A549 (cell line): ENCODE results near the gene PLD5. TPM values are rescaled to one million over a fixed set of nuclear protein-coding genes. Genes with fewer than 3 reads are reported as not detected.
"Not testable (repeated sequence)": the region's sequence is repeated elsewhere in the genome, so short reads cannot be mapped to it uniquely, and the experiment has no call there.

Experiments used
- ATAC-seq, 2 experiments: fragments of 200-7000 bp in 1 of 2; fragments of >200 bp in 1 of 2; cut with Nextera tagmentation in 1 of 2; cut with Tn5 transposase in 1 of 2; 3 replicates each; pipeline versions ENCODE4 v1.8.0 to v1.9.1; 2018 to 2020; ENCODE audit warnings: mild to moderate bottlenecking in 1 of 2, moderate library complexity in 1 of 2
- CTCF ChIA-PET: fragments of 300-600 bp; sonication (Branson Sonifier 250); formaldehyde crosslinking; extraction: SDS; loops from one replicate; lab custom pipeline; 2021; ENCODE audit warnings: antibody characterized with exemption, inconsistent platforms; lab: Yijun Ruan, JAX
- POLR2A ChIA-PET: fragments of 350-600 bp; formaldehyde crosslinking; extraction: SDS; loops from one replicate; lab custom pipeline; 2021; ENCODE audit warnings: antibody characterized with exemption, inconsistent platforms; lab: Yijun Ruan, JAX
- DNase-seq, 2 experiments: peaks; one replicate each; pipeline versions ENCODE4 v3.0.0 to v3.0.0-alpha.2; 2011 to 2016; ENCODE audit warnings: low read depth in 1 of 2, low spot score in 1 of 2
- FAIRE-seq: peaks from 2 replicates; lab custom pipeline; 2011; peaks lifted over from hg19 to GRCh38; lab: Jason Lieb, UNC
- H3K27ac ChIP-seq, 2 experiments: fragments of >200 bp; sonication (Bioruptor Twin); formaldehyde crosslinking; 3 replicates each; pipeline ENCODE4 v1.5.1; 2016 to 2017
- H3K4me1 ChIP-seq: fragments of >200 bp; sonication (Bioruptor Twin); formaldehyde crosslinking; 3 replicates; pipeline ENCODE4 v1.6.1; 2016
- H3K4me2 ChIP-seq: fragments of >200 bp; sonication (Bioruptor Twin); formaldehyde crosslinking; 3 replicates; pipeline ENCODE4 v1.6.1; 2016
- H3K4me3 ChIP-seq: fragments of >200 bp; sonication (Bioruptor Twin); formaldehyde crosslinking; 3 replicates; pipeline ENCODE4 v1.5.1; 2016
- H3K9me3 ChIP-seq: fragments of >200 bp; sonication (Bioruptor Twin); formaldehyde crosslinking; 3 replicates; pipeline ENCODE4 v1.6.1; 2016
- CHD4 ChIP-seq: fragments of 200-600 bp; sonication (generic); IDR thresholded peaks from 2 replicates; pipeline ENCODE4 v1.6.1; 2016; ENCODE audit warnings: antibody characterized with exemption, mild to moderate bottlenecking, borderline replicate concordance
- EHF ChIP-seq: fragments of 250-450 bp; sonication (Bioruptor Pico); IDR thresholded peaks from 2 replicates; pipeline ENCODE4 v1.5.0; 2020; ENCODE audit warnings: mild to moderate bottlenecking
- FOSL2 ChIP-seq, 2 experiments: fragments of 450-650 bp in 1 of 2; fragments of >200 bp in 1 of 2; sonication (Bioruptor Twin) in 1 of 2; formaldehyde crosslinking; IDR thresholded peaks; 2 replicates each; pipeline versions ENCODE4 v1.5.0 to v1.6.1; 2016 to 2020; ENCODE audit warnings: mild to moderate bottlenecking in 1 of 2, moderate library complexity in 1 of 2
- FOXS1 ChIP-seq: fragments of 250-450 bp; sonication (Bioruptor Pico); IDR thresholded peaks from 2 replicates; pipeline ENCODE4 v1.5.0; 2020; ENCODE audit warnings: mild to moderate bottlenecking, moderate library complexity
- GATA3 ChIP-seq: IDR thresholded peaks from 2 replicates; pipeline ENCODE4 v1.6.1; 2012; ENCODE audit warnings: borderline replicate concordance
- HDAC2 ChIP-seq: fragments of 200-600 bp; sonication (generic); IDR thresholded peaks from 2 replicates; pipeline ENCODE4 v1.6.1; 2016
- HOXA7 ChIP-seq: fragments of 250-450 bp; sonication (Bioruptor Pico); IDR thresholded peaks from 2 replicates; pipeline ENCODE4 v1.5.0; 2020; ENCODE audit warnings: mild to moderate bottlenecking, moderate library complexity
- JUNB ChIP-seq: fragments of >200 bp; sonication (Bioruptor Twin); formaldehyde crosslinking; IDR thresholded peaks from 2 replicates; pipeline ENCODE4 v1.6.1; 2016
- MAFK ChIP-seq: fragments of 450-650 bp; IDR thresholded peaks from 2 replicates; pipeline ENCODE4 v1.6.1; 2014; ENCODE audit not compliant: partially characterized antibody
- NFE2L2 ChIP-seq: fragments of 150-350 bp; conservative IDR thresholded peaks from 2 replicates; pipeline ENCODE4 v1.6.1; 2014; ENCODE audit warnings: low read length
- PHF8 ChIP-seq: fragments of 200-600 bp; sonication (generic); IDR thresholded peaks from 2 replicates; pipeline ENCODE4 v1.6.1; 2016; ENCODE audit warnings: low read depth, mild to moderate bottlenecking, antibody characterized with exemption, moderate library complexity, borderline replicate concordance
- RARB ChIP-seq: fragments of 250-450 bp; sonication (Bioruptor Pico); IDR thresholded peaks from 2 replicates; pipeline ENCODE4 v1.8.0; 2021; ENCODE audit warnings: mild to moderate bottlenecking, moderate library complexity
- SMC3 ChIP-seq: fragments of >200 bp; sonication (Bioruptor Twin); formaldehyde crosslinking; IDR thresholded peaks from 3 replicates; pipeline ENCODE4 v1.6.1; 2018; ENCODE audit warnings: inconsistent platforms
- SREBF2 ChIP-seq: fragments of 450-650 bp; IDR thresholded peaks from 2 replicates; pipeline ENCODE4 v1.6.1; 2014; ENCODE audit warnings: mild to moderate bottlenecking, moderate library complexity
- TFCP2L1 ChIP-seq: fragments of 250-450 bp; sonication (Bioruptor Pico); IDR thresholded peaks from 2 replicates; pipeline ENCODE4 v1.5.0; 2021; ENCODE audit warnings: mild to moderate bottlenecking
- ZSCAN20 ChIP-seq: fragments of 250-450 bp; sonication (Bioruptor Pico); IDR thresholded peaks from 2 replicates; pipeline ENCODE4 v1.8.0; 2022; ENCODE audit warnings: mild to moderate bottlenecking, moderate library complexity
- WGBS: methylation state at CpG from one replicate; pipeline ENCODE4 v1.1.6; 2017; ENCODE audit errors: missing lambda C conversion rate; 5-methylcytosine and 5-hydroxymethylcytosine counted together
- polyA plus RNA-seq, 4 experiments: library from polyadenylated mRNA; depleted of rRNA in 3 of 4; stranded (reverse); fragments of >200 nt; fragmentation: RNase III in 1 of 4; extraction: RNeasy Plus Mini Kit Qiagen cat#74134 plus additional on column Dnase treatment in 1 of 4; gene quantifications; 2 replicates in 3 of 4; 3 replicates in 1 of 4; pipeline ENCODE4 v1.2.3, GENCODE V29; 2011 to 2017
- TF ChIP-seq, protein P1 (sequence below): fragments of 250-450 bp; sonication (Bioruptor Pico); IDR thresholded peaks from 2 replicates; pipeline ENCODE4 v1.5.0; 2021; ENCODE audit warnings: mild to moderate bottlenecking, moderate library complexity, borderline replicate concordance
- TF ChIP-seq, protein P2 (sequence below): fragments of 450-650 bp; IDR thresholded peaks from 2 replicates; pipeline ENCODE4 v1.6.1; 2014; ENCODE audit warnings: antibody characterized with exemption
- TF ChIP-seq, protein P3 (sequence below): fragments of >200 bp; sonication (Bioruptor Twin); formaldehyde crosslinking; IDR thresholded peaks from 2 replicates; pipeline ENCODE4 v1.6.1; 2016

PLD5 gene
- polyA plus RNA-seq, 2 of the 4 experiments (the other 2 are of a cell fraction) = 1.5 to 1.7 TPM

DNA sequence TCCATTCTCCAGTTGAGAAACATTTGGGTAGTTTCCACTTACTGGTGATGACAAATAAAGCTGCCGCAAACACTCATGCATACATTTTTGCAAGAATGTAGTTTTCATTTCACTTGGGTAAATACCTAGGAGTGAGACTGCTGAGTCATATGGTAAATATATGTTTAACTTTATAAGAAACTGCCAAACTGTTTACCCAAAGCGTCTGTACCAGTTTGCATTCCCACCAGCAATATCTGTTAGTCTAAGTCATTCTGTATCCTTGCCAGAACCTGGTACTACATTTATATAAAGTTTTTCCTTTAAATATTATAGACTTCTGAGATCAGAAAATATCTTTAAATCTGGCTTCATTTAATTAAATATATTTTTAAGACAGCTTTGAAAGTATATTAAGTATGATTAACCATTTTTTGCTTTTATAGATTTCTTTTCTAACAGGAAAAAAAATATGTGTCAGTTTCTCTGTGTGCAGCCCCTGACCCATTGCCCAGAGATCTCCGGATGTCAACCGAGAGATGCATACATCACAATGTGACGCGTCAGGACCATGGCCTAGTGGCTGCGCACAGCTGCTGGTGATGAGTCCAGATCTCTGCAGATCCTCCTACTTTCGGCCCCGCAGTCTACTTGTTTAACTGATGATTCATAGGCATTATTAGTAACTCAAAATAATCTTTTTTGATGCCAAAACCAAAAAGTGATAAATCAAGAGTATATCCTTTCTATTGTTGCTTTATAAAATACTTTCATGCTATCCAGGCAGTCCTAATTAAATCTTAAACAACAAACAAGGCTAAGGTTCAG, 298.5 kb downstream of the PLD5 start (continued):
- TF ChIP-seq, protein P1, sequence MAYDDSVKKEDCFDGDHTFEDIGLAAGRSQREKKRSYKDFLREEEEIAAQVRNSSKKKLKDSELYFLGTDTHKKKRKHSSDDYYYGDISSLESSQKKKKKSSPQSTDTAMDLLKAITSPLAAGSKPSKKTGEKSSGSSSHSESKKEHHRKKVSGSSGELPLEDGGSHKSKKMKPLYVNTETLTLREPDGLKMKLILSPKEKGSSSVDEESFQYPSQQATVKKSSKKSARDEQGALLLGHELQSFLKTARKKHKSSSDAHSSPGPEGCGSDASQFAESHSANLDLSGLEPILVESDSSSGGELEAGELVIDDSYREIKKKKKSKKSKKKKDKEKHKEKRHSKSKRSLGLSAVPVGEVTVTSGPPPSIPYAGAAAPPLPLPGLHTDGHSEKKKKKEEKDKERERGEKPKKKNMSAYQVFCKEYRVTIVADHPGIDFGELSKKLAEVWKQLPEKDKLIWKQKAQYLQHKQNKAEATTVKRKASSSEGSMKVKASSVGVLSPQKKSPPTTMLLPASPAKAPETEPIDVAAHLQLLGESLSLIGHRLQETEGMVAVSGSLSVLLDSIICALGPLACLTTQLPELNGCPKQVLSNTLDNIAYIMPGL (CRISPR knock-in tag) = no peak
- no peak for TF ChIP-seq FOXS1 (CRISPR knock-in tag)
- no peak; the same call in 1 of the 2 replicates for TF ChIP-seq EHF
- TF ChIP-seq, protein P2, sequence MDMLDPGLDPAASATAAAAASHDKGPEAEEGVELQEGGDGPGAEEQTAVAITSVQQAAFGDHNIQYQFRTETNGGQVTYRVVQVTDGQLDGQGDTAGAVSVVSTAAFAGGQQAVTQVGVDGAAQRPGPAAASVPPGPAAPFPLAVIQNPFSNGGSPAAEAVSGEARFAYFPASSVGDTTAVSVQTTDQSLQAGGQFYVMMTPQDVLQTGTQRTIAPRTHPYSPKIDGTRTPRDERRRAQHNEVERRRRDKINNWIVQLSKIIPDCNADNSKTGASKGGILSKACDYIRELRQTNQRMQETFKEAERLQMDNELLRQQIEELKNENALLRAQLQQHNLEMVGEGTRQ = no peak
- no peak for TF ChIP-seq TFCP2L1 (CRISPR knock-in tag)
- 0 out of 2 replicates have a peak, but pooled peaks have one; percentile 45 for TF ChIP-seq RARB
- TF ChIP-seq, protein P3, sequence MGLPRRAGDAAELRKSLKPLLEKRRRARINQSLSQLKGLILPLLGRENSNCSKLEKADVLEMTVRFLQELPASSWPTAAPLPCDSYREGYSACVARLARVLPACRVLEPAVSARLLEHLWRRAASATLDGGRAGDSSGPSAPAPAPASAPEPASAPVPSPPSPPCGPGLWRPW = peak; percentile 86; the same call in 1 of the 2 replicates
- peak; percentile 97 for TF ChIP-seq FOSL2 (IDR thresholded peaks at IDR 0.05)
- TF ChIP-seq FOSL2 (CRISPR knock-in tag; IDR thresholded peaks at IDR 0.05) = peak; percentile 99

DNA sequence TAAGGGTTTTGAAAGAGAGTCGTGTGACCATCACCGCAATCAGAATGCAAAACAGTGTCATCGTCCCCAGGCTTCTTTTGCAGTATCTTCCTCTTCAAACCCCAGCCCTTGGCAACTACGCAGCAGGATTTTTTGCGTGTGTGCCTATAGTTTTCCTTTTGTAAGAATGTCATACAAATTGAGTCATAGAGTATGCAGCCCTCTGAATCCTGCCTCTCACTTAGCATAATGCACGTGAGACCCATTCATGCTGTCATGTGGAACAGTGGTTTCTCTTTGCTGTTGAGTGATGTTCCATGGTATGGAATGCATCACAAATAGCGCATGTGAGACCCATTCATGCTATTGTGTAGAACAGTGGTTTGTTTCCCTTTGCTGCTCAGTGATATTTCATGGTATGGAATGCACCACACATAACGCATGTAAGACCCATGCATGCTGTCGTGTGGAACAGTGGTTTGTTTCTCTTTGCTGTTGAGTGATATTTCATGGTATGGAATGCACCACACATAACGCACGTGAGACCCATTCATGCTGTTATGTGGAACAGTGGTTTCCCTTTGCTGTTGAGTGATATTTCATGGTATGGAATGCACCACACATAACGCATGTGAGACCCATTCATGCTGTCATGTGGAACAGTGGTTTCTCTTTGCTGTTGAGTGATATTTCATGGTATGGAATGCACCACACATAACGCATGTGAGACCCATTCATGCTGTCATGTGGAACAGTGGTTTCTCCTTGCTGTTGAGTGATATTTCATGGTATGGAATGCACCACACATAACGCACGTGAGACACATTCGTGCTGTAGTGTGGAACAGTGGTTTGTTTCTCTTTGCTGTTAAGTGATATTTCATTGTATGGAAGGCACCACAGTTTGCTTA, 299.4 kb downstream of the PLD5 start:
- peak overlapping the region; percentile 81 for H3K4me2 ChIP-seq
- H3K27ac ChIP-seq = peak overlapping the region; percentile 77 to 83
- WGBS = 68% methylated on average over 16 of the region's 16 CpGs
- ATAC-seq, H3K9me3 ChIP-seq, FAIRE-seq, DNase-seq, CTCF ChIA-PET, POLR2A ChIA-PET: not testable (repeated sequence)
- H3K4me1 ChIP-seq = peaks cover 57% of the 10 kb centered on the region
- H3K4me3 ChIP-seq = 0 out of 3 replicates have a peak overlapping the region, but pooled peaks have one; percentile 8

DNA sequence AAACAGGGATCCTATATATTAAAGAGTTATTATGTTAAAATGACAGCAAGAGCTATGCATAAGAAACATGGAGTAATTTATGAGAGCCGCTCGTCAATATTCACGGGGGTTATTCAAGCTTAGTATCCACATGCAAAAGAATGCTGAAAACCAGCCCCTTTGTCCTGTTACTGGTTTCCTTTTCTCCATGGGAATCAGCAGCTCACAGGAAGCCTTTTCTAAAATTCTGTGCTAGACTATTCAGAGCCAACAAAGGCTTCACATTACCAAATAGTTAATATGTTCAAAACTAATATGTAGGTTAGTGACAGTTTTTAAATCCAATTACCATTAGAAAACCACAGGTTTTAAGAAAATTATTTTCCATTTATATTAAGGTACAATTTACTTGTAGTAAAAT, 300.0 kb downstream of the PLD5 start:
- Histone ChIP-seq H3K4me3 (no peak overlapping the region), H3K27ac (peak overlapping the region; percentile 77 to 83; a peak in 5 of 6 replicates), H3K4me2 (peak overlapping the region; percentile 81; the same call in 1 of the 3 replicates), H3K4me1 (peaks cover 62% of the 10 kb centered on the region), H3K9me3 (peaks cover 4% of the 10 kb centered on the region; the same call in 1 of the 3 replicates)
- TF ChIP-seq EHF = no peak
- TF ChIP-seq HDAC2 = no peak
- no peak for TF ChIP-seq HOXA7 (CRISPR knock-in tag)
- TF ChIP-seq MAFK = no peak
- no peak for TF ChIP-seq PHF8
- no peak for TF ChIP-seq SMC3
- TF ChIP-seq NFE2L2 = no peak
- TF ChIP-seq ZSCAN20 (CRISPR knock-in tag) = no peak
- 88% methylated on average over 3 of the region's 3 CpGs for WGBS
- ChIA-PET POLR2A (no interaction called here), CTCF (no interaction called here)
- ATAC-seq (no peak), FAIRE-seq (no peak), DNase-seq (no peak)

DNA sequence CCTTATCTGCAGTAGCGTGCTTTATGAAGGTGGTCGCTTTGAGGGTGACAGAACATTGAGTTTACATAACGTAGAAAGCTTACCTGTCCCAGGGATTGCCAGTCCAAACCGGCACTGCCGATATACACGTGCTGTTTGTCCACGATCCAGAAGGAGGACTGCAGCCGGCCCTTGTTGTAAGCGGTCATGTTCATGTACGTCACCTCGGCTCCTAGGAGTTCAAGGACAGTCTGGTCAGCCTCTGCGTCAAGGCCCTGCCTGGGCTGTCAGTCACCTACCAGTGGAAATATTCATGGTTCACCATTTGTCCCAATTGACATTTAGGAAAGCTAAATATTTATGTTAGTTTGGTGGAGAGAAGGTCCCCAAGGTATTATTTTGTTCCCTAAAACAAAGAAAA, 304.6 kb downstream of the PLD5 start:
- peak overlapping the region; percentile 74 to 84 for H3K27ac ChIP-seq
- peaks cover 11% of the 10 kb centered on the region; the same call in 2 of the 3 replicates for H3K9me3 ChIP-seq
- ATAC-seq = no peak
- H3K4me2 ChIP-seq = peak overlapping the region; percentile 38
- H3K4me3 ChIP-seq = no peak overlapping the region
- peaks cover 45% of the 10 kb centered on the region for H3K4me1 ChIP-seq
- FAIRE-seq = no peak
- DNase-seq = no peak
- TF ChIP-seq HDAC2 = no peak
- TF ChIP-seq, protein P1 (CRISPR knock-in tag) = no peak
- TF ChIP-seq TFCP2L1 (CRISPR knock-in tag) = no peak
- no peak for TF ChIP-seq CHD4
- no peak for TF ChIP-seq JUNB
- TF ChIP-seq, protein P2 = no peak
- no peak for TF ChIP-seq SREBF2
- no peak for TF ChIP-seq SMC3
- no peak for TF ChIP-seq GATA3
- TF ChIP-seq ZSCAN20 (CRISPR knock-in tag) = no peak
- no peak for TF ChIP-seq FOXS1 (CRISPR knock-in tag)
- no peak for TF ChIP-seq RARB
- 84% methylated on average over 12 of the region's 12 CpGs for WGBS
- POLR2A ChIA-PET = no interaction called here
- CTCF ChIA-PET = interaction anchor here (1.3 kb wide), 1 partner anchor 8 kb away, joined by 4 read pairs; no protein-coding TSS in a partner anchor
